KMS-11 (cell line): ENCODE results near the gene ZNF14.
"Not testable (repeated sequence)": the region's sequence is repeated elsewhere in the genome, so short reads cannot be mapped to it uniquely, and the experiment has no call there.

ENCODE experiments used
- H2AFZ ChIP-seq: fragments of 200-600 bp; sonication (generic); 2 replicates; pipeline ENCODE4 v1.6.1; 2016; ENCODE audit warnings: antibody characterized with exemption, mixed run types, low read depth
- H3K27ac ChIP-seq: fragments of 200-600 bp; sonication (generic); 2 replicates; pipeline ENCODE4 v1.6.1; 2016; ENCODE audit warnings: mild to moderate bottlenecking, mixed run types
- H3K27me3 ChIP-seq: fragments of 200-600 bp; sonication (generic); 2 replicates; pipeline ENCODE4 v1.6.1; 2017; ENCODE audit warnings: mild to moderate bottlenecking, low read depth, mixed run types, moderate library complexity; ENCODE audit not compliant: insufficient read depth
- H3K36me3 ChIP-seq: fragments of 200-600 bp; sonication (generic); 2 replicates; pipeline ENCODE4 v1.6.1; 2017; ENCODE audit warnings: mild to moderate bottlenecking, mixed run types; ENCODE audit not compliant: insufficient read depth
- H3K4me1 ChIP-seq: fragments of 200-600 bp; sonication (generic); 2 replicates; pipeline ENCODE4 v1.6.1; 2016; ENCODE audit warnings: mild to moderate bottlenecking, low read depth, mixed run types; ENCODE audit not compliant: poor library complexity, severe bottlenecking
- H3K4me2 ChIP-seq: fragments of 200-600 bp; sonication (generic); 2 replicates; pipeline ENCODE4 v1.7.0; 2016; ENCODE audit warnings: mild to moderate bottlenecking, mixed run types
- H3K4me3 ChIP-seq: fragments of 200-600 bp; sonication (generic); IDR thresholded peaks from 2 replicates; pipeline ENCODE4 v1.6.1; 2017; ENCODE audit warnings: low read depth, low read length, mixed read lengths; ENCODE audit not compliant: insufficient read depth
- H3K79me2 ChIP-seq: fragments of 200-600 bp; sonication (generic); 2 replicates; pipeline ENCODE4 v1.6.1; 2016; ENCODE audit warnings: low read depth, mixed run types; ENCODE audit not compliant: insufficient read depth
- H3K9ac ChIP-seq: fragments of 200-600 bp; sonication (generic); 2 replicates; pipeline ENCODE4 v1.6.1; 2016; ENCODE audit warnings: mild to moderate bottlenecking, mixed run types
- H4K20me1 ChIP-seq: fragments of 200-600 bp; sonication (generic); 2 replicates; pipeline ENCODE4 v1.6.1; 2016; ENCODE audit warnings: mild to moderate bottlenecking, mixed run types; ENCODE audit not compliant: insufficient read depth
- CTCF ChIP-seq: fragments of 200-600 bp; sonication (generic); conservative IDR thresholded peaks from 2 replicates; pipeline ENCODE4 v1.6.1; 2017; ENCODE audit warnings: low read depth, mild to moderate bottlenecking, antibody characterized with exemption, low read length, moderate library complexity, mixed read lengths

Gene ZNF14

GRCh38 chr19:19746286-19747213, 13.6 kb upstream of the ZNF14 start:
- Histone ChIP-seq H4K20me1 (no peaks in the 10 kb centered on the region), H3K4me1 (no peaks in the 10 kb centered on the region), H3K79me2 (no peaks in the 10 kb centered on the region), H2AFZ (no peak overlapping the region), H3K9ac (no peak overlapping the region), H3K27ac (no peak overlapping the region), H3K4me3 (no peak overlapping the region), H3K36me3 (no peaks in the 10 kb centered on the region), H3K4me2 (no peak overlapping the region), H3K27me3 (no peaks in the 10 kb centered on the region)
- TF ChIP-seq CTCF: no peak

GRCh38 chr19:19745496-19746285, 12.8 kb upstream of the ZNF14 start:
- Histone ChIP-seq H3K27me3 (no peaks in the 10 kb centered on the region), H3K4me2 (no peak overlapping the region), H2AFZ (no peak overlapping the region), H3K4me3 (no peak overlapping the region), H3K36me3 (no peaks in the 10 kb centered on the region), H4K20me1 (no peaks in the 10 kb centered on the region), H3K27ac (no peak overlapping the region), H3K79me2 (no peaks in the 10 kb centered on the region), H3K9ac (no peak overlapping the region), H3K4me1 (no peaks in the 10 kb centered on the region)
- no peak for TF ChIP-seq CTCF

GRCh38 chr19:19744641-19745040, 11.7 kb upstream of the ZNF14 start:
- no peak overlapping the region for H3K9ac ChIP-seq
- H3K36me3 ChIP-seq: no peaks in the 10 kb centered on the region
- H4K20me1 ChIP-seq: no peaks in the 10 kb centered on the region
- H3K4me2 ChIP-seq: no peak overlapping the region
- no peak overlapping the region for H2AFZ ChIP-seq
- no peaks in the 10 kb centered on the region for H3K4me1 ChIP-seq
- no peaks in the 10 kb centered on the region for H3K27me3 ChIP-seq
- H3K27ac ChIP-seq: no peak overlapping the region
- TF ChIP-seq CTCF: no peak
- H3K4me3 ChIP-seq: no peak overlapping the region
- H3K79me2 ChIP-seq: no peaks in the 10 kb centered on the region

GRCh38 chr19:19743921-19744320, 11.0 kb upstream of the ZNF14 start:
- not testable (repeated sequence) for H3K4me3 ChIP-seq, H3K36me3 ChIP-seq, H2AFZ ChIP-seq, H4K20me1 ChIP-seq, H3K27ac ChIP-seq, H3K4me1 ChIP-seq, H3K79me2 ChIP-seq, H3K9ac ChIP-seq, H3K4me2 ChIP-seq, H3K27me3 ChIP-seq
